H1 (cell line): Measurements from ENCODE around the gene ADAM12. TPM values are rescaled to one million over a fixed set of nuclear protein-coding genes. Genes with fewer than 3 reads are reported as not detected.

ENCODE experiments used
- polyA plus RNA-seq, 7 experiments: library from polyadenylated mRNA; depleted of rRNA in 3 of 7; stranded (reverse) in 5 of 7; unstranded in 2 of 7; fragments of >200 nt in 5 of 7; fragments of 200-250 nt in 2 of 7; gene quantifications; 1 replicate in 5 of 7; 2 replicates in 1 of 7; 4 replicates in 1 of 7; pipeline versions ENCODE4 v1.2.1 to v1.2.3, GENCODE V29; 2011 to 2013; ENCODE audit warnings: missing spikeins in 2 of 7, mixed read lengths in 2 of 7
- total RNA-seq: library from RNA; stranded (reverse); fragmentation: NEBNext Ultra II Directional; extraction: Animal tissue kit (Norgen Biotek cat#: 25700); gene quantifications from 2 replicates; pipeline ENCODE4 v1.2.1, GENCODE V29; 2021
- TF ChIP-seq, protein P1 (sequence below): fragments of 300-600 bp; sonication (generic); IDR thresholded peaks from 2 replicates; pipeline ENCODE4 v1.7.1; 2012; ENCODE audit warnings: low read length, moderate library complexity, mild to moderate bottlenecking, inconsistent platforms; ENCODE audit not compliant: insufficient replicate concordance

Gene ADAM12
- total and polyA plus RNA-seq, 2 of the 8 experiments (the other 6 are each of a cell fraction or from before 2014, with no cell fraction given) = 0.07 to 0.17 TPM

DNA sequence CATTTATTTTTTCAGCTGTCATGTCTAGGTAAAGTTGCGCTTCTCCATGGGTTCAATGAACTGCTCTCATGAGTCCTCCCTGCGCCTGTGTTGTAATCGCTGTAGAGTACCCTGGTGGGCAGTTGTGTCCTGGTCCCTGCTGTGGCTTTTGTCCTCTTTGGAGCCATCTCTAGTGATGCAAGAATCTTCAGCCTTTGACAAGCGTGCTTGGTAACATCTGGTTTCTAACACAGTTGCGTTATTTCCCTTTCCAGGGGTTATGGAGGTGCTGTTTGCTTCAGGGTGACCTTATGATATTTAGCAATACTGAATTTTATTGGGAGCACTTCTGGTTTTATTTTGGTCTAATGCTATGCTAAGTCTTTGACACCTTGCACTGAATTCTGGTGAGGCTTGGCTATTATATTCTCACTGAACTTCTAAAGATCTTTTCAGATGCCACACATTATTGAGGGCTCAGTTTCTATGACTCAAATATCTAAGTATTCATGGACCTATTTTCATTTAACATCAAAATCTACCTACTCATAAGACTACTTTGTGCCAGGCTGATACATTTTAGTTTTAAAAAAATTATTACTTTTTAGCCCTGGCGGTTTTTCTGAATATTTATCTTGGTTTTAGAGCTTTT lies 403.3 kb downstream of the ADAM12 start (continued):
- TF ChIP-seq, protein P1, sequence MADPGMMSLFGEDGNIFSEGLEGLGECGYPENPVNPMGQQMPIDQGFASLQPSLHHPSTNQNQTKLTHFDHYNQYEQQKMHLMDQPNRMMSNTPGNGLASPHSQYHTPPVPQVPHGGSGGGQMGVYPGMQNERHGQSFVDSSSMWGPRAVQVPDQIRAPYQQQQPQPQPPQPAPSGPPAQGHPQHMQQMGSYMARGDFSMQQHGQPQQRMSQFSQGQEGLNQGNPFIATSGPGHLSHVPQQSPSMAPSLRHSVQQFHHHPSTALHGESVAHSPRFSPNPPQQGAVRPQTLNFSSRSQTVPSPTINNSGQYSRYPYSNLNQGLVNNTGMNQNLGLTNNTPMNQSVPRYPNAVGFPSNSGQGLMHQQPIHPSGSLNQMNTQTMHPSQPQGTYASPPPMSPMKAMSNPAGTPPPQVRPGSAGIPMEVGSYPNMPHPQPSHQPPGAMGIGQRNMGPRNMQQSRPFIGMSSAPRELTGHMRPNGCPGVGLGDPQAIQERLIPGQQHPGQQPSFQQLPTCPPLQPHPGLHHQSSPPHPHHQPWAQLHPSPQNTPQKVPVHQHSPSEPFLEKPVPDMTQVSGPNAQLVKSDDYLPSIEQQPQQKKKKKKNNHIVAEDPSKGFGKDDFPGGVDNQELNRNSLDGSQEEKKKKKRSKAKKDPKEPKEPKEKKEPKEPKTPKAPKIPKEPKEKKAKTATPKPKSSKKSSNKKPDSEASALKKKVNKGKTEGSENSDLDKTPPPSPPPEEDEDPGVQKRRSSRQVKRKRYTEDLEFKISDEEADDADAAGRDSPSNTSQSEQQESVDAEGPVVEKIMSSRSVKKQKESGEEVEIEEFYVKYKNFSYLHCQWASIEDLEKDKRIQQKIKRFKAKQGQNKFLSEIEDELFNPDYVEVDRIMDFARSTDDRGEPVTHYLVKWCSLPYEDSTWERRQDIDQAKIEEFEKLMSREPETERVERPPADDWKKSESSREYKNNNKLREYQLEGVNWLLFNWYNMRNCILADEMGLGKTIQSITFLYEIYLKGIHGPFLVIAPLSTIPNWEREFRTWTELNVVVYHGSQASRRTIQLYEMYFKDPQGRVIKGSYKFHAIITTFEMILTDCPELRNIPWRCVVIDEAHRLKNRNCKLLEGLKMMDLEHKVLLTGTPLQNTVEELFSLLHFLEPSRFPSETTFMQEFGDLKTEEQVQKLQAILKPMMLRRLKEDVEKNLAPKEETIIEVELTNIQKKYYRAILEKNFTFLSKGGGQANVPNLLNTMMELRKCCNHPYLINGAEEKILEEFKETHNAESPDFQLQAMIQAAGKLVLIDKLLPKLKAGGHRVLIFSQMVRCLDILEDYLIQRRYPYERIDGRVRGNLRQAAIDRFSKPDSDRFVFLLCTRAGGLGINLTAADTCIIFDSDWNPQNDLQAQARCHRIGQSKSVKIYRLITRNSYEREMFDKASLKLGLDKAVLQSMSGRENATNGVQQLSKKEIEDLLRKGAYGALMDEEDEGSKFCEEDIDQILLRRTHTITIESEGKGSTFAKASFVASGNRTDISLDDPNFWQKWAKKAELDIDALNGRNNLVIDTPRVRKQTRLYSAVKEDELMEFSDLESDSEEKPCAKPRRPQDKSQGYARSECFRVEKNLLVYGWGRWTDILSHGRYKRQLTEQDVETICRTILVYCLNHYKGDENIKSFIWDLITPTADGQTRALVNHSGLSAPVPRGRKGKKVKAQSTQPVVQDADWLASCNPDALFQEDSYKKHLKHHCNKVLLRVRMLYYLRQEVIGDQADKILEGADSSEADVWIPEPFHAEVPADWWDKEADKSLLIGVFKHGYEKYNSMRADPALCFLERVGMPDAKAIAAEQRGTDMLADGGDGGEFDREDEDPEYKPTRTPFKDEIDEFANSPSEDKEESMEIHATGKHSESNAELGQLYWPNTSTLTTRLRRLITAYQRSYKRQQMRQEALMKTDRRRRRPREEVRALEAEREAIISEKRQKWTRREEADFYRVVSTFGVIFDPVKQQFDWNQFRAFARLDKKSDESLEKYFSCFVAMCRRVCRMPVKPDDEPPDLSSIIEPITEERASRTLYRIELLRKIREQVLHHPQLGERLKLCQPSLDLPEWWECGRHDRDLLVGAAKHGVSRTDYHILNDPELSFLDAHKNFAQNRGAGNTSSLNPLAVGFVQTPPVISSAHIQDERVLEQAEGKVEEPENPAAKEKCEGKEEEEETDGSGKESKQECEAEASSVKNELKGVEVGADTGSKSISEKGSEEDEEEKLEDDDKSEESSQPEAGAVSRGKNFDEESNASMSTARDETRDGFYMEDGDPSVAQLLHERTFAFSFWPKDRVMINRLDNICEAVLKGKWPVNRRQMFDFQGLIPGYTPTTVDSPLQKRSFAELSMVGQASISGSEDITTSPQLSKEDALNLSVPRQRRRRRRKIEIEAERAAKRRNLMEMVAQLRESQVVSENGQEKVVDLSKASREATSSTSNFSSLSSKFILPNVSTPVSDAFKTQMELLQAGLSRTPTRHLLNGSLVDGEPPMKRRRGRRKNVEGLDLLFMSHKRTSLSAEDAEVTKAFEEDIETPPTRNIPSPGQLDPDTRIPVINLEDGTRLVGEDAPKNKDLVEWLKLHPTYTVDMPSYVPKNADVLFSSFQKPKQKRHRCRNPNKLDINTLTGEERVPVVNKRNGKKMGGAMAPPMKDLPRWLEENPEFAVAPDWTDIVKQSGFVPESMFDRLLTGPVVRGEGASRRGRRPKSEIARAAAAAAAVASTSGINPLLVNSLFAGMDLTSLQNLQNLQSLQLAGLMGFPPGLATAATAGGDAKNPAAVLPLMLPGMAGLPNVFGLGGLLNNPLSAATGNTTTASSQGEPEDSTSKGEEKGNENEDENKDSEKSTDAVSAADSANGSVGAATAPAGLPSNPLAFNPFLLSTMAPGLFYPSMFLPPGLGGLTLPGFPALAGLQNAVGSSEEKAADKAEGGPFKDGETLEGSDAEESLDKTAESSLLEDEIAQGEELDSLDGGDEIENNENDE = no peak
